ENCODE results near the gene MRPS22.
"Not testable (repeated sequence)": the region's sequence is repeated elsewhere in the genome, so short reads cannot be mapped to it uniquely, and the experiment has no call there.

The MRPS22 gene

GRCh38 chr3:139326707-139327106 lies 17.1 kb upstream of the MRPS22 start:
- no peak for TF ChIP-seq CTCF (conservative IDR thresholded peaks at IDR 0.05)
- TF ChIP-seq ZFX (IDR thresholded peaks at IDR 0.05): no peak
- H3K27ac ChIP-seq: no peak overlapping the region

GRCh38 chr3:139327231-139327630 lies 16.6 kb upstream of the MRPS22 start:
- no peak for TF ChIP-seq CTCF (conservative IDR thresholded peaks at IDR 0.05)
- no peak for TF ChIP-seq ZFX (IDR thresholded peaks at IDR 0.05)
- no peak overlapping the region for H3K27ac ChIP-seq

- H3K27ac ChIP-seq: no peak overlapping the region
- TF ChIP-seq CTCF (conservative IDR thresholded peaks at IDR 0.05) (no peak), ZFX (IDR thresholded peaks at IDR 0.05) (no peak)
These were observed 16.0 kb upstream of the MRPS22 start for GRCh38 chr3:139327861-139328260.

GRCh38 chr3:139328356-139328755 lies 15.5 kb upstream of the MRPS22 start:
- no peak overlapping the region for H3K27ac ChIP-seq
- TF ChIP-seq ZFX (IDR thresholded peaks at IDR 0.05): no peak
- no peak for TF ChIP-seq CTCF (conservative IDR thresholded peaks at IDR 0.05)

GRCh38 chr3:139329364-139329850 lies 14.4 kb upstream of the MRPS22 start:
- no peak overlapping the region for H3K27ac ChIP-seq
- peak; percentile 100 for TF ChIP-seq CTCF (conservative IDR thresholded peaks at IDR 0.05)
- TF ChIP-seq ZFX (IDR thresholded peaks at IDR 0.05): no peak

- TF ChIP-seq ZFX (IDR thresholded peaks at IDR 0.05) (no peak), CTCF (conservative IDR thresholded peaks at IDR 0.05) (no peak)
- H3K27ac ChIP-seq: no peak overlapping the region
These were observed 11.7 kb upstream of the MRPS22 start for GRCh38 chr3:139332092-139332491.

GRCh38 chr3:139334675-139335074 lies 9.1 kb upstream of the MRPS22 start:
- not testable (repeated sequence) for H3K27ac ChIP-seq

GRCh38 chr3:139338405-139338804 lies 5.4 kb upstream of the MRPS22 start:
- no peak for TF ChIP-seq ZFX (IDR thresholded peaks at IDR 0.05)
- no peak for TF ChIP-seq CTCF (conservative IDR thresholded peaks at IDR 0.05)
- H3K27ac ChIP-seq: no peak overlapping the region
